HG02610 (cell line): Measurements from ENCODE around the gene GPR176.
"Not testable (repeated sequence)": the region's sequence is repeated elsewhere in the genome, so short reads cannot be mapped to it uniquely, and the experiment has no call there.

Experiments
- ATAC-seq: cut with Tn5 transposase; IDR thresholded peaks from one replicate; pipeline ENCODE4 v1.9.1; 2021; ENCODE audit warnings: mild to moderate bottlenecking, moderate library complexity; ENCODE audit not compliant: unreplicated experiment

The GPR176 gene

DNA sequence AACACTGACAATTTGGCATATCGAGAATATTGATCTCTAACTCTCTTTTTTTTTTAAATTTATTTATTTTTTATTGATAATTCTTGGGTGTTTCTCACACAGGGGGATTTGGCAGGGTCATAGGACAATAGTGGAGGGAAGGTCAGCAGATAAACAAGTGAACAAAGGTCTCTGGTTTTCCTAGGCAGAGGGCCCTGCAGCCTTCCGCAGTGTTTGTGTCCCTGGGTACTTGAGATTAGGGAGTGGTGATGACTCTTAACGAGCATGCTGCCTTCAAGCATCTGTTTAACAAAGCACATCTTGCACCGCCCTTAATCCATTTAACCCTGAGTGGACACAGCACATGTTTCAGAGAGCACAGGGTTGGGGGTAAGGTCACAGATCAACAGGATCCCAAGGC lies 27.0 kb downstream of the GPR176 start:
- ATAC-seq: not testable (repeated sequence)

- no peak for ATAC-seq
These were observed 27.6 kb downstream of the GPR176 start for GRCh38 chr15:39892418-39892817.

DNA sequence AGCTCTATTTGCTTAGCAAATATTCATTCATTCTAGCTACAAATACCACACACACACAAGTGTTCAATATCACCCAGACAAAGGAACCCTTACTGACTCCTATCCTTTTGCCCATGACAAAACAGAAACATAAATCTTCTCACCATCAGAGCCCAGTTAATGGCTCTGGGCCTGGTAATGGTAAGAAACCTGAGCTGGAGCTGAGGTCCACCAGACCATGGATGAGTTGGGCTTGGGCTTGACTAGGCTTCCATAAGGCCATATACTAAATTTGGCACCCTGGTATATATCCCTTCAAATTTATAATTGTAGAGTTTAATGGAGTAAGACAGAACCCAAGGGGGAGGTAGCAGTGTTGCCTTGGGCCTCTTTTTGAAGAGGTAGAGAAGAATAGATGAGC lies 29.4 kb downstream of the GPR176 start:
- ATAC-seq: no peak

- ATAC-seq: no peak
These were observed 30.5 kb downstream of the GPR176 start for GRCh38 chr15:39889601-39890000.

- no peak for ATAC-seq
These were observed 31.3 kb downstream of the GPR176 start for GRCh38 chr15:39888809-39889208.

GRCh38 chr15:39888243-39888642 lies 31.8 kb downstream of the GPR176 start:
- no peak for ATAC-seq

DNA sequence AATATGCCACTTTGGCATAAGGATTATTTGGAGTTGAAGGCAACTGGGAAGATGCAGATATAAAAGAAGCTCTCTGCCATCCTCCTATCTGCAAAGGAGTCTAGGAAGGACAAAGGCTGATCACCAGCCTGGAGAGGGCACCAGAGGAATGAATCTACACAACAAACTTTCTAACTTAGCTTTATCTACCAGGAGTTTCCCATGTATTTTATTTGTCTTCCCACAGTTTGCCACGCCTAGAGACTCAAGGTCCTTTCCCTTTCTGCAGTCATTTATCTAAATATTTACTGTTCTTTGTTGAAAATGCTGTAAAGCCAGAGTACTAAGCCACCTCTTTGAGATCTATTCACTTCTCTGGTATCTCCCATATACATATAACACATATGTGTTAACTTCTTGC lies 32.2 kb downstream of the GPR176 start:
- no peak for ATAC-seq

GRCh38 chr15:39887211-39887610 lies 32.9 kb downstream of the GPR176 start:
- ATAC-seq: no peak

- no peak for ATAC-seq
These were observed 33.6 kb downstream of the GPR176 start for GRCh38 chr15:39886418-39886817.

- ATAC-seq: no peak
These were observed 34.8 kb downstream of the GPR176 start for GRCh38 chr15:39885099-39885777.

DNA sequence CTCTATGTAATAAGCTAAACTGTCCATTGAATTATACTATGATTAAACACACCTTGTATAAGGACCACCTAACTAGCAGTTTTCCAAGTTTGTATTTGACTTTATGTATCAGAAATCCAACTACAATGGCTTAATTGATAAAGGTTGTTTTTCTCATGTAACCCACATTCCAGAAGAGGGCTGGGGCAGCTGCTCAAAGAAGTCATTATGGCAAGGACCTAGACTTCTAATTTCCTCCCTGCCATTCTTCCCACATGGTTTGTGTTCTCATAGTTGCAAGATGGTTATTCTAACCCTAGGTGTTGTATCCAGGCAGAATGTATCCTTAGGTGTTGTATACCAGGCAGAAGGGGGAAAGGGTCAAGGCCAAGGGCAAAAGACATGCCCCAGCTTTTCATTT lies 35.7 kb downstream of the GPR176 start:
- ATAC-seq: no peak

GRCh38 chr15:39882602-39883001 lies 37.5 kb downstream of the GPR176 start:
- ATAC-seq: no peak

DNA sequence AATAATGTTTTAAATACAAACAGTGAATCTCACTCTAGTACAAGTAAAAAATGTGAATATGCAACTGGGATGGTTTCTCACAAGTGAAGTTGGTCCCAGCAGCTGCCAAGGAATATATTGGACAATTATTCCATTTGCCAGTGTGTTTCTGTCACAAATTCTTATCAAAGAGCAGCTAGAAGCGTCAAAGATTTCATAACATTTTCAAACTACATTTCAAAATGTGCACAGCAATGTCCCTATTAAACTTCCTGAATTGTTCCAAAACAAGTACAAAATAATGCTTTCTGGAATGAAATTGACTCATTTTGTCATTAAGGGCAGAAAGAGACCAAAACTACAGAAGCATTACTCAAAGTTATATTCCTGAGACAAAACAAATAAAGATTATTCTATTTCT lies 38.3 kb downstream of the GPR176 start:
- no peak for ATAC-seq

DNA sequence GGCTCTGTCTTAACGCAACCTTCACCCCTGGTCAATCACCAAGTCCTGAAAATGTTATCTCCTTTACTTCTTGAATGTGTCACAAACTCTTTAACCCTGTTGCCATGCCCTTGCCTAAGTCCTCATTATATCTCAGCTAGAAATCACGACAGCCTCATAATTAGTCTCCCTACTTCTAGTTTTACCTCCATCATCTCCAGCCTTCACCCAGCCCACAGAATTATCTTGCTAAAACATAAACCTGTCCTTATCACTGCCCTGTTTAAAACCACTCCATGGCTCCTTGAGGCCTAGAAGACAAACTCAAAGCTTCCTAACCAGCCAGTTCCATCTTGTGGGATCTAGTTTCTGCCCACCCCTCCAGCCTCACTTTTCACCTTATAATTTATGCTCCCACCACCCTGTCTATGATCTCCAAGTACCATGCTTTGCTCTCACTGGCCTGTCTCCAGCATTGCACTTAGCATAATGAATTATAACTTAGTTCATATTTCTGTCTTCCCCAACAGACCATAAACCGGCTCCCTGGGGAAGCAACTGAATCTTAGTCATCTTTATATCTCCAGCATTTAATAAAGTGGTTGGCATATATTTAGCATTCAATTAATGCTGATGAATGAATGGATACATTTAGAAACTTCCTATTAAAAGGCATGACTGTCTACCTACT lies 39.2 kb downstream of the GPR176 start:
- ATAC-seq: no peak

- ATAC-seq: no peak
These were observed 41.7 kb downstream of the GPR176 start for GRCh38 chr15:39878406-39878785.

DNA sequence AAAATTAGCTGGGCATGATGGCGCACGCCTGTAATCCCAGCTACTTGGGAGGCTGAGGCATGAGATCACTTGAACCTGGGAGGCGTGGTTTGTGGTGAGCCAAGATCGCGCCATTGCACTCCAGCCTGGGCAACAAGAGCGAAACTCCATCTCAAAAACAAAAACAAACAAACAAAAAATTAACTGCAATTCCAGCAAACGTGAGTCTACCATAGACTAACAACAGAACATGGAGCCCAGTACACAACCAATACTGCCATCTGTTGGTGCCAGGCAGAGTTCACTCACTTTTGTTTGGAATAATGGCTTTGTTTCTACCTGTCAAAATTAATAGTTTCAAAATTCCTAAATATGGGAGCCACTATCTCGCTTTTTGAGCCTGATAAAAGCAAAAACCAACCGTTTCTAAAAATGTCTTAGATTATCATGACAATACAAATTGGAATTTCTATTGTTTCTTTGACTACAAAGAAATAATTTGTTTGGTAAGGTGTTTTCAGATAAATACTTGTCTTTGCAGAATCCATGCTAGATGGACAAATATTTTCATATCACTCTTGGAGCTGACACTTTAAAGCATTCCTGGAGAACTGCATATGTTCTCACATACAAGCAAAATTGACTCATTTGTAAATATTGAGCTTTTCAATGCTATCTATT lies 45.0 kb downstream of the GPR176 start:
- ATAC-seq: no peak

GRCh38 chr15:39873978-39874377 lies 46.1 kb downstream of the GPR176 start:
- peak; percentile 58 for ATAC-seq

GRCh38 chr15:39870537-39870936 lies 49.5 kb downstream of the GPR176 start:
- no peak for ATAC-seq

GRCh38 chr15:39869858-39870515 lies 50.1 kb downstream of the GPR176 start:
- no peak for ATAC-seq

GRCh38 chr15:39869254-39869653 lies 50.8 kb downstream of the GPR176 start:
- no peak for ATAC-seq

- no peak for ATAC-seq
These were observed 51.7 kb downstream of the GPR176 start for GRCh38 chr15:39868396-39868795.

- no peak for ATAC-seq
These were observed 56.0 kb downstream of the GPR176 start for GRCh38 chr15:39864116-39864515.
